Activated naive CD4-positive, alpha-beta T cell treated with anti-CD3 and anti-CD28 coated beads, Interleukin-2, amount 10 ng/mL, durations not matched to agents 7 days and 5 days (primary cell): ENCODE measurements around the gene ARMH3.

Source experiments
- CTCF ChIA-PET: fragments of 350-600 bp; sonication (Branson Sonifier 250); formaldehyde crosslinking; loops from one replicate; lab custom pipeline; 2021; ENCODE audit warnings: antibody characterized with exemption; lab: Charles Lee
- DNase-seq: peaks from one replicate; pipeline ENCODE4 v3.0.0-alpha.2; 2020
- H3K27ac Mint-ChIP-seq: one replicate; pipeline ENCODE4 v1.8.0; 2021; ENCODE audit warnings: mild to moderate bottlenecking, moderate library complexity, mixed read lengths
- H3K27me3 Mint-ChIP-seq: one replicate; pipeline ENCODE4 v1.8.0; 2021; ENCODE audit warnings: mild to moderate bottlenecking, mixed read lengths
- H3K36me3 Mint-ChIP-seq: one replicate; pipeline ENCODE4 v1.8.0; 2021; ENCODE audit warnings: mixed read lengths
- H3K4me1 Mint-ChIP-seq: one replicate; pipeline ENCODE4 v1.8.0; 2021; ENCODE audit warnings: mixed read lengths
- H3K4me3 Mint-ChIP-seq: one replicate; pipeline ENCODE4 v1.8.0; 2021; ENCODE audit warnings: mild to moderate bottlenecking, moderate library complexity, mixed read lengths
- H3K9me3 Mint-ChIP-seq: one replicate; pipeline ENCODE4 v1.8.0; 2021; ENCODE audit warnings: mixed read lengths

The ARMH3 gene

DNA sequence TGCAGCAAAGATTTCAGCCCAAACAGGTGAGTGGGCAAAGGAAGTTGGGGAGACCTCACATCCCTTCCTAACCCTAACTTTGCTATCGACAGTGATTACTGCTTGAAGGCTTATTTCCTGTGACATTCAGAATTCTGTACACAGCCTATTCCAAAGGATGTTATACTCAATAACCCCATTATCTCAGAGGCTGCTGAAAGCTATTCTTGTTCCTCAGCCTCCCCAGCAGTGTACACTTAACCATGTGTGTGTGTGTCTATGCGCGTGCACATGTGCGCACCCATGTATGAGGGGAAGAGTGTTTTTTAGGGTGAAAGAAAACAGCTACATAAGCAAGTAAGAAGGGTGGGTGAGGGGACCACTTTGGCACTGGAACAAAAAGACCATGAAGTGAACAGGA is 122.0 kb downstream of the ARMH3 start:
- Mint-ChIP-seq H3K27ac (no peak overlapping the region), H3K9me3 (no peaks in the 10 kb centered on the region), H3K27me3 (no peaks in the 10 kb centered on the region), H3K4me1 (no peaks in the 10 kb centered on the region), H3K4me3 (no peak overlapping the region), H3K36me3 (peaks cover 18% of the 10 kb centered on the region)
- CTCF ChIA-PET, result interaction anchor here (1.5 kb wide), 1 partner anchor 9 kb away, joined by 3 read pairs; no protein-coding TSS in a partner anchor
- DNase-seq, result no peak

DNA sequence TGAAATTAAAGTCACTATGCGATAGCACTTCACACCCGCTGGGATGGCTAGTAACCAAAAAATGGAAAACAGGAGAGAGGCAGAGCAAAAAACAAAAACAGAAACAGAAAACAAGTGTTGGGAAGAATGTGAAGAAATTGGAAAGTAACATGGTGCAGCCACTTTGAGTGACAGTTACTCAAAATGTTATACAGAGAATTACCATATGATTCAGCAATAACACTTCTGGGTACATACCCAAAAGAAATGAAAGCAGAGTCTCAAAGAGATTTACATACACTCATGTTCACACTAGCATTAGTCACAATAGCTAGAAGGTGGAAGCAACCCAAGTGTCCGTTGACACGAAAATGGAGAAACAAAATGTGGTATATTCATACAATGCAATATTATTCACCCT is 123.8 kb downstream of the ARMH3 start:
- peaks cover 15% of the 10 kb centered on the region for H3K36me3 Mint-ChIP-seq
- H3K4me1 Mint-ChIP-seq, result no peaks in the 10 kb centered on the region
- H3K27ac Mint-ChIP-seq, result no peak overlapping the region
- DNase-seq, result no peak
- no peaks in the 10 kb centered on the region for H3K9me3 Mint-ChIP-seq
- no peak overlapping the region for H3K4me3 Mint-ChIP-seq
- H3K27me3 Mint-ChIP-seq, result no peaks in the 10 kb centered on the region
- CTCF ChIA-PET, result no interaction called here

DNA sequence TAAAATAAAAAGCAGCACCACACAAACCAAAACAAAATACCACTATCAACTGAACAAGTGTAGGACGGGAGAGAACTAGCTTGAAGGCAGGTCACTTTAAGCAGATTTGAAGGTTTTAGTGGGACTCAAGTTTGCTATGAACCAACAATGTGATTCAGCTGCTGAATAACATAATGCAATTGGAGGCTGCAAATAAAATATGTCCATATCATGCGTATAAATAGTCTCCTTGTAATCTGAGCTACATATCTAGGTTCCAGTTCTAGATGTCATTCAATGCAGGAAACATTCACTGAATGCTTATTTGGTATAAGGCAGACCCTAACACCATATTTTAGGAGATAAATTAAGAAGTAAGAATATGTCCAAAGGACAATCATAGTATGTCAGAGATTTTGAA is 130.9 kb downstream of the ARMH3 start:
- H3K4me1 Mint-ChIP-seq, result peaks cover 13% of the 10 kb centered on the region
- H3K27ac Mint-ChIP-seq, result no peak overlapping the region
- no peaks in the 10 kb centered on the region for H3K9me3 Mint-ChIP-seq
- no peak overlapping the region for H3K4me3 Mint-ChIP-seq
- no peak for DNase-seq
- CTCF ChIA-PET, result interaction anchor here (0.8 kb wide), 1 partner anchor 8 kb away, joined by 3 read pairs; no protein-coding TSS in a partner anchor
- no peaks in the 10 kb centered on the region for H3K27me3 Mint-ChIP-seq
- H3K36me3 Mint-ChIP-seq, result peaks cover 4% of the 10 kb centered on the region

GRCh38 chr10:101923256-101923655 is 132.7 kb downstream of the ARMH3 start:
- DNase-seq, result no peak
- no peak overlapping the region for H3K4me3 Mint-ChIP-seq
- H3K27me3 Mint-ChIP-seq, result no peaks in the 10 kb centered on the region
- H3K4me1 Mint-ChIP-seq, result peaks cover 13% of the 10 kb centered on the region
- no peaks in the 10 kb centered on the region for H3K9me3 Mint-ChIP-seq
- CTCF ChIA-PET, result no interaction called here
- H3K36me3 Mint-ChIP-seq, result peaks cover 4% of the 10 kb centered on the region
- H3K27ac Mint-ChIP-seq, result no peak overlapping the region

- Mint-ChIP-seq H3K36me3 (peaks cover 1% of the 10 kb centered on the region), H3K27ac (no peak overlapping the region), H3K4me3 (no peak overlapping the region), H3K9me3 (no peaks in the 10 kb centered on the region), H3K27me3 (no peaks in the 10 kb centered on the region), H3K4me1 (peaks cover 13% of the 10 kb centered on the region)
- DNase-seq, result no peak
- CTCF ChIA-PET, result no interaction called here
These were observed 133.1 kb downstream of the ARMH3 start for GRCh38 chr10:101922846-101923245.

DNA sequence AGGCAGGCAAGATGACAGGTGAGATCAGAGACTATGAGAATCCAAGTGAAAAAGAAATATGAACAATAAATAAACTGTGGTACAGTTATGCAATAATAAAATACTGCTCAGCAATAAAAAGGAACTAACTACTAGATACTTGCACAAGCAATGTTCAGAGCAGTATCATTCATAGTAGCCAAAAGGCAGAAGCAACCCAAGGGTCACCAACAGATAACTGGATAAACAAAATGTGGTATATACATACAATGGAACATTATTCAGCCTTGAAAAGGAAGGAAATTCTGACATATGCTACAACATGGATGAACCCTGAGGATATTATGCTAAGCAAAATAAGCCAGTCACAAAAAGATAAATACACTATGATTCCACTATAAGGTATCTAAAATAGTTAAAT is 135.4 kb downstream of the ARMH3 start:
- CTCF ChIA-PET, result no interaction called here
- no peak for DNase-seq

DNA sequence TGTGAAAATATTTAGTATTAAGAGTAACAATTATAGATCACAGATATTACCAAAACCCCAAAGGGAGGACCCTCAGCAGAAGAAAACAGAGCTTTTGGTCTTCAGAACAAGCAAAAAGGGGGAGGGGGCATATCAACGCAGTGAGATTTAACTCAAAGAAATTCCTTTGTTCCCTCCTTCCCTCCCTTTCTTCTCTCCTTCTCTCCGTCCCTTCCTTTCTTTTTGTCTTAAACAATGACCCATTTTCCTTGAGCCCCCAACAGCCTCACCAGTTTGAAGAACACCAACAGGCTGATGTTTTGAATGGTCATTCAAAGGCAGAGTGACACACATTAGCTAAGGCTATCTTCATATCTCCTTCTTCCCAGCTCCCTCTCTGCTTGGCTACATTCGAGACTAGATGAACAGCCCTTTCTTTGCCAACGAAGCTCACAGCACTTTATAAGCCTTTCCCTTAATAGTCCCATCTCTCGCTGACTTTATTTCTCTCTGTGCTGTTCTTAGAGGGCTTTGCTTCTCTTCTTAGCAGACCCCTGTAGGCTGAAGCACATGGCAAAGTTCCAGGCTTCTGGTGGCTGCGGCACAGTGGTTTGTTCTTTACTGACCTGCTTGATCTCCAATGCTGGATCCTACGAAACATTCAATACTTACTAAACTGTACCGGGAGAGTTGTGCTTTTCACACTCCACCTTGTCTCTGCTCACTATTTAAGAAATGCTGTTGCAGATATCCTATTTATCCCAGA is 136.8 kb downstream of the ARMH3 start:
- Mint-ChIP-seq H3K4me1 (peaks cover 13% of the 10 kb centered on the region), H3K27me3 (no peaks in the 10 kb centered on the region), H3K9me3 (no peaks in the 10 kb centered on the region), H3K27ac (no peak overlapping the region), H3K36me3 (peaks cover 1% of the 10 kb centered on the region), H3K4me3 (no peak overlapping the region)
- CTCF ChIA-PET, result interaction anchor here (1.5 kb wide), 1 partner anchor 154 kb away, joined by 3 read pairs; no protein-coding TSS in a partner anchor
- DNase-seq, result no peak

More for the DNA sequence above, 135.4 kb downstream of the ARMH3 start:
- H3K27me3 Mint-ChIP-seq, result no peaks in the 10 kb centered on the region
- H3K4me3 Mint-ChIP-seq, result no peak overlapping the region
- peaks cover 13% of the 10 kb centered on the region for H3K4me1 Mint-ChIP-seq
- H3K27ac Mint-ChIP-seq, result no peak overlapping the region
- H3K9me3 Mint-ChIP-seq, result no peaks in the 10 kb centered on the region
- H3K36me3 Mint-ChIP-seq, result peaks cover 1% of the 10 kb centered on the region

DNA sequence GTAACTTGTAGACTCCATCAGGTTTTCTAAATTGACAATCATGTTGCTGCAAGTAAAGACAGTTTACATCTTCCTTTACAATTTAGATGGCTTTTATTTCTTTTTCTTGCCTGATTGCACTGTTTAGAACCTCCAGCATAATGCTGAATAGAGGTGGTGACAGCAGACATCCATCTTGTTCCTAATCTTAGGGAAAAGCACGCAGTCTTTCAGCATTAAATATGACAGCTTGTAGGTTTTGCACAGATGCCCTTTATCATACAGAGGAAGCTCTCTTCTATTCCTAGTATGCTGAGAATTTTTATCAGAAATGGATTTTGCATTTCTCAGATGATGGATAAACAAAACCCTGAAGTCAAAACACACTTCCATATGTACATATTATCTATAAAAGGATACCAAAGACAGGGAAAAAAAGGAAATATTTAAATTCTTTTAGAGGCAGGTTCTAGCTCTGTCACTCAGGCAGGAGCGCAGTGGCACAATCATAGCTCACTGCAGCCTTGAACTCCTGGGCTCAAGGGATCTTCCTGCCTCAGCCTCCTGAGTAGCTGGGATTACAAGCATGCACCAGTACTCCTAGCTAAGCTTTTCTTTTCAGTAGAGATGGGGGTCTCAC is 143.3 kb downstream of the ARMH3 start:
- Mint-ChIP-seq H3K4me1 (no peaks in the 10 kb centered on the region), H3K27ac (no peak overlapping the region), H3K9me3 (no peaks in the 10 kb centered on the region), H3K36me3 (peaks cover 2% of the 10 kb centered on the region), H3K4me3 (no peak overlapping the region), H3K27me3 (no peaks in the 10 kb centered on the region)
- CTCF ChIA-PET, result interaction anchor here (1.2 to 1.3 kb wide), 2 partner anchors 10 to 23 kb away, joined by 3 to 4 read pairs; no protein-coding TSS in a partner anchor
- no peak for DNase-seq

DNA sequence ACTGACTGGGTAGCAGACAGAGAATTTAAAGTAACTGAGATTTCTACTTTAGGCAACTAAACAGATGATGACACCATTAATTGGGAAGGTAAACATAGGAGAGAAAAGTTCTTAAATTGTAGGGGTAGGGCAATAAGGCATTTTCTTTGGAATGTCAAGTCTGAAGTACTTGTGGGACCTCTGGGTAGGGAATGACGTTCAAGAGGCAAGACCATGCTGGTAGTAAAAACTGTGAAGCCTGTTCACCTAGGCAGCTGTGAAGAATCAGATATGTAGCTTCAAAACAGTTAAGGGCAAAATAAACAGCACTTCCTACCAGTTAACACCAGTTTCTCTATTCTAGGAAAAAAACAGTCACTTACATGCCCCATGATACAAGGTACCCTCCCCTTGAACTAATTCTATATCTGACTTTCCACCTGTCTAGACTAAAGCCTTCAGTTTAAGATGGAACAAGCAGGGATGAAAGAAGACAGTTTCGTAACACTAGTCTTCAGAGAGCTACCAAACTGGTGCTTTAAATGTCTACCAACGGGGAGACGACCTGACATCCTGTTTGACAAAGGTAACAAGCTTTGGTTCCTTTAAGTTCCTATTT is 149.3 kb downstream of the ARMH3 start:
- no peak for DNase-seq
- Mint-ChIP-seq H3K4me1 (peaks cover 14% of the 10 kb centered on the region), H3K36me3 (peaks cover 7% of the 10 kb centered on the region), H3K27me3 (no peaks in the 10 kb centered on the region), H3K4me3 (no peak overlapping the region), H3K27ac (no peak overlapping the region), H3K9me3 (no peaks in the 10 kb centered on the region)
- CTCF ChIA-PET, result interaction anchor here (0.8 to 1.6 kb wide), 3 partner anchors 17 to 166 kb away, joined by 3 to 4 read pairs (median 3); no protein-coding TSS in a partner anchor

- H3K27me3 Mint-ChIP-seq, result no peaks in the 10 kb centered on the region
- H3K9me3 Mint-ChIP-seq, result no peaks in the 10 kb centered on the region
- no peak for DNase-seq
- CTCF ChIA-PET, result no interaction called here
- peaks cover 14% of the 10 kb centered on the region for H3K4me1 Mint-ChIP-seq
- no peak overlapping the region for H3K27ac Mint-ChIP-seq
- peaks cover 7% of the 10 kb centered on the region for H3K36me3 Mint-ChIP-seq
- H3K4me3 Mint-ChIP-seq, result no peak overlapping the region
These were observed 150.7 kb downstream of the ARMH3 start for GRCh38 chr10:101905251-101905650.

GRCh38 chr10:101903827-101904550 is 152.0 kb downstream of the ARMH3 start:
- peaks cover 14% of the 10 kb centered on the region for H3K4me1 Mint-ChIP-seq
- CTCF ChIA-PET, result interaction anchor here (0.6 to 2.8 kb wide), 3 partner anchors 14 to 106 kb away, joined by 4 to 12 read pairs (median 6); no protein-coding TSS in a partner anchor
- no peaks in the 10 kb centered on the region for H3K9me3 Mint-ChIP-seq
- DNase-seq, result peak; percentile 30
- peaks cover 5% of the 10 kb centered on the region for H3K36me3 Mint-ChIP-seq
- H3K27ac Mint-ChIP-seq, result no peak overlapping the region
- H3K27me3 Mint-ChIP-seq, result no peaks in the 10 kb centered on the region
- H3K4me3 Mint-ChIP-seq, result no peak overlapping the region

DNA sequence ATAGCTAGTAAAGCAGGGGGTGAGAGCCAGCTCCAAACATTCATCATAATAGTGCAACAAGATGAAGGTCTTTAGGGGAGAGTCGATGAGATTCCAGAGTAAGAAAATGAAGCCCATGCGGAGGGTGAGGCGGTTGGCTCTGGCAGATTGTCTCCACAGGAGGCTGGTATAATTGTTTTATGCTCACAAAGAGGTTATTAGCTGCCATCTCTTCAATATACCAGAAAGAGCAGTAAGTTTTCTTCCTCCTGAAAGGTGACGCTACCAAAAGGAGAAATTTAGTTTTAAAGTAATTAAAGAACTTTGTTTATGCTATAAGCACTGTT is 153.2 kb downstream of the ARMH3 start:
- peaks cover 14% of the 10 kb centered on the region for H3K4me1 Mint-ChIP-seq
- no peaks in the 10 kb centered on the region for H3K9me3 Mint-ChIP-seq
- no peaks in the 10 kb centered on the region for H3K27me3 Mint-ChIP-seq
- H3K36me3 Mint-ChIP-seq, result peaks cover 5% of the 10 kb centered on the region
- H3K27ac Mint-ChIP-seq, result no peak overlapping the region
- H3K4me3 Mint-ChIP-seq, result no peak overlapping the region
- CTCF ChIA-PET, result interaction anchor here (0.8 to 2.8 kb wide), 4 partner anchors 9 to 107 kb away, joined by 3 to 12 read pairs (median 4); no protein-coding TSS in a partner anchor
- no peak for DNase-seq

DNA sequence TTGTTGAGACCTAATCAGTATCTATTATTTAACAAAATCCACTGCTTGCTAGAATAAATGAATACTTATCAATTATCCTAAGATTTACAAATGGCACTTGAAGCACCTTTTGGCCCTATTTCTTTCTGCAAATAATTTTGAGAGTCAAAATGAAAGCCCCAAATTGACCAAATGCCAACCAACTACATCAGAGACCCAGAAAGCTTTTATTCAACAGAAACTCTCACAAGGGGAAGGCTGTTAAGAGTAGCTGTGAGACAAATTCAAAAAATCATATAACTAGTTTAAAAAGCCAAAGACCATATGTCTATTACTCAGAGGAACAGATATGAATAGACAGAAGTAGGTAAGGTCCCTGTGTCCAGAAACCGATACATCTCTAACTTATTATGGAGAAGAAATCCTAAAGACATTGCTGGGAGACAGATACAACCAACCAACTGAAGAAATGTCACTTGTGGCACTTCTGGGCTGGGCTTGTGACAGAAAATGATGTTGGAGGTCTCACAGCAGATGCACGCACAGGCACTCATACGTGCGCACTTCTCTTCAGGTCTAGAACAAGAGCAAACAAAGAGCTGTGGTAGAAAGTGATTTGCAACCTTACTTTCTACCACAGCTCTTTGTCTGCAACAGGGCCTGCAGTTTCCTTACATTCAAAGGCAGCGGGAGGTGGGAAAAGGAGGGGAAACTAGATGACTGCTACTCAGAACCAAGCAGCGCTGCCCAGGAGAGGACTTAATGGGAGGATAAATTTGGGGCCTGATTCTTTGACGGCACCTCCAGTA is 153.7 kb downstream of the ARMH3 start:
- CTCF ChIA-PET, result interaction anchor here (0.8 to 2.8 kb wide), 4 partner anchors 10 to 108 kb away, joined by 3 to 12 read pairs (median 4); no protein-coding TSS in a partner anchor
- no peaks in the 10 kb centered on the region for H3K27me3 Mint-ChIP-seq
- H3K4me1 Mint-ChIP-seq, result peaks cover 14% of the 10 kb centered on the region
- H3K27ac Mint-ChIP-seq, result no peak overlapping the region
- H3K9me3 Mint-ChIP-seq, result no peaks in the 10 kb centered on the region
- peaks cover 5% of the 10 kb centered on the region for H3K36me3 Mint-ChIP-seq
- DNase-seq, result no peak
- H3K4me3 Mint-ChIP-seq, result no peak overlapping the region
